KG1 (cell line): Measurements from ENCODE around the gene TRIM66.

Experiments
- DNase-seq: peaks from one replicate; lab custom pipeline; 2025; lab: John Stamatoyannopoulos, UW

The TRIM66 gene

GRCh38 chr11:8564526-8564925, 117.9 kb downstream of the TRIM66 start:
- no peak for DNase-seq
